Lower lobe of right lung (tissue), 2 donors: ENCODE measurements around the gene SLK. TPM values are rescaled to one million over a fixed set of nuclear protein-coding genes. Genes with fewer than 3 reads are reported as not detected.
A peak's percentile ranks its signal among the peaks of the same experiment; 100 is the strongest.

Source experiments
- ATAC-seq, 2 donors: fragments of 200-7000 bp; cut with Tn5 transposase; one replicate each; pipeline ENCODE4 v1.9.1; 2020 to 2022; ENCODE audit warnings: mild to moderate bottlenecking in 2 of 2, moderate library complexity in 2 of 2
- DNase-seq: peaks from one replicate; pipeline ENCODE4 v3.0.0-alpha.2; 2020
- H3K27ac ChIP-seq: fragments of 200-600 bp; one replicate; pipeline ENCODE4 v1.8.0; 2022
- H3K27me3 ChIP-seq: fragments of 200-600 bp; one replicate; pipeline ENCODE4 v1.8.0; 2022; ENCODE audit warnings: low read depth
- H3K36me3 ChIP-seq: fragments of 200-600 bp; one replicate; pipeline ENCODE4 v1.8.0; 2022; ENCODE audit warnings: mild to moderate bottlenecking
- H3K4me1 ChIP-seq: fragments of 200-600 bp; one replicate; pipeline ENCODE4 v1.8.0; 2022
- H3K4me3 ChIP-seq: fragments of 200-600 bp; one replicate; pipeline ENCODE4 v1.8.0; 2022; ENCODE audit warnings: mild to moderate bottlenecking
- H3K9me3 ChIP-seq: fragments of 200-600 bp; one replicate; pipeline ENCODE4 v1.8.0; 2022
- intact Hi-C: fragments of 100-400 bp; cut with DNase I; formaldehyde crosslinking; loops from one replicate; pipeline ENCODE4 v1.11.0; 2022
- total RNA-seq: library from RNA; stranded (reverse); fragmentation: NEBNext Ultra II Directional; extraction: Animal tissue kit (Norgen Biotek cat#: 25700); gene quantifications from one replicate; pipeline ENCODE4 v1.2.1, GENCODE V29; 2021
- TF ChIP-seq, protein P1 (sequence below): fragments of 200-600 bp; IDR thresholded peaks from one replicate; pipeline ENCODE4 v1.8.0; 2022; ENCODE audit warnings: antibody characterized with exemption, mild to moderate bottlenecking
- donor health status: DM: no; HTN: yes; CAD: no; lungs with severe emphysema.

SLK gene
- total RNA-seq, 1 donor from 2014 or later, result 45.5 TPM

DNA sequence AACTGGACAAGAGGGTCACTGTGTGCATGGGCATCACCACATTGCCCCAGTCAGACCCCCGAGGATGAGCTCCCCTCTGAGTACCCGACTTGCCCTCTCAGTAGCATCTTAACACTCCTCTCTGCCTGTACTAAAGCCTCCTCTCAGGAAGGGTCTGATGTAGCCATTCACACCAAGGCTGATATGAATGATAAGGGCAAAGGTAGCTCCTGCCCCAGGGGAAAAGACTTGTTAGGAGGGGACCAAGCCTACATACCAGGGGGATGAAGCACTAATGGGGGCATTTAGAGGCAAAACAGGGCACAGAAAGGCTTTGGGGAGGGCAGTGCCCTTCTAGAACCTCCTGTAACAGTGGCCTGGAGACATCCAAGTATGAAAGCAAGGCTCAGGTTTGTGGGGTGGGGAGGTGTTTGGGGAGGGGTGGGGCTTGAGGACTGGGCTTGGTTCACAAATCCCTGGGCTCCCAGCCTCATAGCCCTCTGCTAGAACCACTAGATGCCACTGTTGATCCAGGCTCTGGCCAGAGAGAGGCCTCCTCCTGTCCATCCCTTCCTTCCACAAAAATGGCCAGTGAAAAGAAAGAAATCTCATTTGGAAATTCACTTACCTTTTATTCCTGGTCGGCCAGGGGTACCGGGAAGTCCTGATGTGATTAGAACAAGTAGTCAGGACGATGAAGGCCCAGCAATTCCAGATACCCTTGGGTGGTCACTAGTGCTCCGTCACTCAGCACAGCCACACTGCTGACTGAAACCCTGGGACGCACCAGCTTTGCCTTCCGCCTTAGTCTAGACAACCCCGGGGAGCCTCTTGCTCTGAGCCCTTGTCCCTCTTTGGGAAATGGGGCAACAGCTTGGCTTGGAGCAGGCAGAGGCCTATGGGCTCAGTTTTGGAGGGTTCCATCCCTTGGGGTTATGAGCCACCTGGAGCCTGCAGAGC, 78.5 kb downstream of the SLK start:
- TF ChIP-seq, protein P1, sequence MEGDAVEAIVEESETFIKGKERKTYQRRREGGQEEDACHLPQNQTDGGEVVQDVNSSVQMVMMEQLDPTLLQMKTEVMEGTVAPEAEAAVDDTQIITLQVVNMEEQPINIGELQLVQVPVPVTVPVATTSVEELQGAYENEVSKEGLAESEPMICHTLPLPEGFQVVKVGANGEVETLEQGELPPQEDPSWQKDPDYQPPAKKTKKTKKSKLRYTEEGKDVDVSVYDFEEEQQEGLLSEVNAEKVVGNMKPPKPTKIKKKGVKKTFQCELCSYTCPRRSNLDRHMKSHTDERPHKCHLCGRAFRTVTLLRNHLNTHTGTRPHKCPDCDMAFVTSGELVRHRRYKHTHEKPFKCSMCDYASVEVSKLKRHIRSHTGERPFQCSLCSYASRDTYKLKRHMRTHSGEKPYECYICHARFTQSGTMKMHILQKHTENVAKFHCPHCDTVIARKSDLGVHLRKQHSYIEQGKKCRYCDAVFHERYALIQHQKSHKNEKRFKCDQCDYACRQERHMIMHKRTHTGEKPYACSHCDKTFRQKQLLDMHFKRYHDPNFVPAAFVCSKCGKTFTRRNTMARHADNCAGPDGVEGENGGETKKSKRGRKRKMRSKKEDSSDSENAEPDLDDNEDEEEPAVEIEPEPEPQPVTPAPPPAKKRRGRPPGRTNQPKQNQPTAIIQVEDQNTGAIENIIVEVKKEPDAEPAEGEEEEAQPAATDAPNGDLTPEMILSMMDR, result peak; percentile 66
- Histone ChIP-seq H3K9me3 (no peaks in the 10 kb centered on the region), H3K4me3 (no peak overlapping the region), H3K36me3 (no peaks in the 10 kb centered on the region), H3K27me3 (no peaks in the 10 kb centered on the region), H3K27ac (no peak overlapping the region), H3K4me1 (no peaks in the 10 kb centered on the region)
- DNase-seq (no peak), ATAC-seq (peak; percentile 81 to 91)
- intact Hi-C loops, result no loop called here

- intact Hi-C loops, result no loop called here
- TF ChIP-seq, protein P1, result no peak
- no peaks in the 10 kb centered on the region for H3K27me3 ChIP-seq
- DNase-seq (no peak), ATAC-seq (no peak)
- H3K4me3 ChIP-seq, result no peak overlapping the region
- no peaks in the 10 kb centered on the region for H3K36me3 ChIP-seq
- H3K27ac ChIP-seq, result no peak overlapping the region
- H3K4me1 ChIP-seq, result no peaks in the 10 kb centered on the region
- H3K9me3 ChIP-seq, result no peaks in the 10 kb centered on the region
These were observed 79.7 kb downstream of the SLK start for GRCh38 chr10:104046651-104047050.

GRCh38 chr10:104049504-104050250, 82.7 kb downstream of the SLK start:
- H3K4me3 ChIP-seq, result no peak overlapping the region
- H3K4me1 ChIP-seq, result no peaks in the 10 kb centered on the region
- no peak for DNase-seq
- TF ChIP-seq, protein P1, result no peak
- no peaks in the 10 kb centered on the region for H3K27me3 ChIP-seq
- no peak overlapping the region for H3K27ac ChIP-seq
- intact Hi-C loops, result no loop called here
- H3K36me3 ChIP-seq, result no peaks in the 10 kb centered on the region
- no peaks in the 10 kb centered on the region for H3K9me3 ChIP-seq
- peak in 1 of 2 donors; percentile 15 for ATAC-seq

GRCh38 chr10:104052431-104052830, 85.5 kb downstream of the SLK start:
- Histone ChIP-seq H3K27ac (no peak overlapping the region), H3K27me3 (no peaks in the 10 kb centered on the region), H3K4me3 (no peak overlapping the region), H3K36me3 (no peaks in the 10 kb centered on the region), H3K9me3 (no peaks in the 10 kb centered on the region), H3K4me1 (no peaks in the 10 kb centered on the region)
- intact Hi-C loops, result no loop called here
- TF ChIP-seq, protein P1, result no peak
- DNase-seq (no peak), ATAC-seq (peak; percentile 24 to 48)

DNA sequence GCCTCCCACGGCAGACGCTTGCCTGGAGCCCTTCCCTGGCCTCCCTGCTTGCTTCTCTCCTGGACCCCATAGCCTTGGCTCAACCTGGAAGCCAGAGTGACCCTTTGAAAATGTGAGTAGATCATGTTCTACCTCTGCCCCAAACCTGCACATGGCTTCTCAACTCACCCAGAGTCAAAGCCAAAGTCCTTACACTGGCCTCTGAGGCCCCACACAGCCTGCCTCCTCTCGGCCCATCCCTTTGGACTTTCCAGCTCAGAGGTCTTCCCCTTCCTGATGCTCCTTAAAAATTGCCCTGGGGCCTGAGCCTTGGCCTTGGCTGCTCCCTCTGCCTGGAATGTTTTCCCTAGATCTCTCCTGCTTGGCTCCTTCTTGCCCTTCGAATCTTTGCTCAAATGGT, 86.3 kb downstream of the SLK start:
- TF ChIP-seq, protein P1, result no peak
- H3K36me3 ChIP-seq, result no peaks in the 10 kb centered on the region
- no peak overlapping the region for H3K27ac ChIP-seq
- ATAC-seq, result no peak
- no peaks in the 10 kb centered on the region for H3K27me3 ChIP-seq
- no peaks in the 10 kb centered on the region for H3K4me1 ChIP-seq
- no peaks in the 10 kb centered on the region for H3K9me3 ChIP-seq
- DNase-seq, result no peak
- no peak overlapping the region for H3K4me3 ChIP-seq
- intact Hi-C loops, result no loop called here
